A549 (cell line): ENCODE measurements around the gene LZTFL1. TPM values are rescaled to one million over a fixed set of nuclear protein-coding genes. Genes with fewer than 3 reads are reported as not detected.

ENCODE experiments used
- ATAC-seq, 2 experiments: fragments of 200-7000 bp in 1 of 2; fragments of >200 bp in 1 of 2; cut with Nextera tagmentation in 1 of 2; cut with Tn5 transposase in 1 of 2; 3 replicates each; pipeline versions ENCODE4 v1.8.0 to v1.9.1; 2018 to 2020; ENCODE audit warnings: mild to moderate bottlenecking in 1 of 2, moderate library complexity in 1 of 2
- CTCF ChIA-PET: fragments of 300-600 bp; sonication (Branson Sonifier 250); formaldehyde crosslinking; extraction: SDS; loops from one replicate; lab custom pipeline; 2021; ENCODE audit warnings: antibody characterized with exemption, inconsistent platforms; lab: Yijun Ruan, JAX
- POLR2A ChIA-PET: fragments of 350-600 bp; formaldehyde crosslinking; extraction: SDS; loops from one replicate; lab custom pipeline; 2021; ENCODE audit warnings: antibody characterized with exemption, inconsistent platforms; lab: Yijun Ruan, JAX
- DNase-seq, 2 experiments: peaks; one replicate each; pipeline versions ENCODE4 v3.0.0 to v3.0.0-alpha.2; 2011 to 2016; ENCODE audit warnings: low read depth in 1 of 2, low spot score in 1 of 2
- FAIRE-seq: peaks from 2 replicates; lab custom pipeline; 2011; peaks lifted over from hg19 to GRCh38; lab: Jason Lieb, UNC
- H3K27ac ChIP-seq, 2 experiments: fragments of >200 bp; sonication (Bioruptor Twin); formaldehyde crosslinking; 3 replicates each; pipeline ENCODE4 v1.5.1; 2016 to 2017
- H3K4me1 ChIP-seq: fragments of >200 bp; sonication (Bioruptor Twin); formaldehyde crosslinking; 3 replicates; pipeline ENCODE4 v1.6.1; 2016
- H3K4me2 ChIP-seq: fragments of >200 bp; sonication (Bioruptor Twin); formaldehyde crosslinking; 3 replicates; pipeline ENCODE4 v1.6.1; 2016
- H3K4me3 ChIP-seq: fragments of >200 bp; sonication (Bioruptor Twin); formaldehyde crosslinking; 3 replicates; pipeline ENCODE4 v1.5.1; 2016
- H3K9me3 ChIP-seq: fragments of >200 bp; sonication (Bioruptor Twin); formaldehyde crosslinking; 3 replicates; pipeline ENCODE4 v1.6.1; 2016
- CBX2 ChIP-seq: fragments of 200-600 bp; sonication (generic); IDR thresholded peaks from 2 replicates; pipeline ENCODE4 v1.6.1; 2016; ENCODE audit warnings: low read depth, mild to moderate bottlenecking, borderline replicate concordance
- CBX8 ChIP-seq: fragments of 200-600 bp; sonication (generic); IDR thresholded peaks from 2 replicates; pipeline ENCODE4 v1.6.1; 2016
- EP300 ChIP-seq, 2 experiments: fragments of >200 bp; sonication (Bioruptor Twin); formaldehyde crosslinking; IDR thresholded peaks; 2 replicates in 1 of 2; 3 replicates in 1 of 2; pipeline ENCODE4 v1.6.1; 2016 to 2017
- FOSL2 ChIP-seq, 2 experiments: fragments of 450-650 bp in 1 of 2; fragments of >200 bp in 1 of 2; sonication (Bioruptor Twin) in 1 of 2; formaldehyde crosslinking; IDR thresholded peaks; 2 replicates each; pipeline versions ENCODE4 v1.5.0 to v1.6.1; 2016 to 2020; ENCODE audit warnings: mild to moderate bottlenecking in 1 of 2, moderate library complexity in 1 of 2
- HEYL ChIP-seq: fragments of 250-450 bp; sonication (Bioruptor Pico); IDR thresholded peaks from 2 replicates; pipeline ENCODE4 v1.8.0; 2021; ENCODE audit warnings: mild to moderate bottlenecking, moderate library complexity
- HOXA7 ChIP-seq: fragments of 250-450 bp; sonication (Bioruptor Pico); IDR thresholded peaks from 2 replicates; pipeline ENCODE4 v1.5.0; 2020; ENCODE audit warnings: mild to moderate bottlenecking, moderate library complexity
- HOXB13 ChIP-seq: fragments of 250-450 bp; sonication (Bioruptor Pico); IDR thresholded peaks from 2 replicates; pipeline ENCODE4 v1.5.0; 2020; ENCODE audit warnings: low read depth, mild to moderate bottlenecking, moderate library complexity
- JUN ChIP-seq, 2 experiments: fragments of >200 bp; sonication (Bioruptor Twin); formaldehyde crosslinking; IDR thresholded peaks; 2 replicates in 1 of 2; 3 replicates in 1 of 2; pipeline ENCODE4 v1.6.1; 2016 to 2017
- MAZ ChIP-seq: fragments of 150-350 bp; IDR thresholded peaks from 2 replicates; pipeline ENCODE4 v1.6.1; 2014; ENCODE audit warnings: antibody characterized with exemption, low read depth, low read length, borderline replicate concordance
- NPAS2 ChIP-seq: fragments of 250-450 bp; sonication (Bioruptor Pico); IDR thresholded peaks from 2 replicates; pipeline ENCODE4 v1.8.0; 2022; ENCODE audit warnings: mild to moderate bottlenecking, moderate library complexity, borderline replicate concordance
- NR3C1 ChIP-seq: fragments of >200 bp; sonication (Bioruptor Twin); formaldehyde crosslinking; IDR thresholded peaks from 3 replicates; pipeline ENCODE4 v1.6.1; 2017
- PHF8 ChIP-seq: fragments of 200-600 bp; sonication (generic); IDR thresholded peaks from 2 replicates; pipeline ENCODE4 v1.6.1; 2016; ENCODE audit warnings: low read depth, mild to moderate bottlenecking, antibody characterized with exemption, moderate library complexity, borderline replicate concordance
- POLR2A ChIP-seq: IDR thresholded peaks from 2 replicates; pipeline ENCODE4 v1.6.1; 2012; ENCODE audit warnings: mild to moderate bottlenecking, low read length
- POLR2AphosphoS2 ChIP-seq: conservative IDR thresholded peaks from 2 replicates; pipeline ENCODE4 v1.6.1; 2012; ENCODE audit warnings: low read length, improper control_type of control experiment, inconsistent platforms
- RARB ChIP-seq: fragments of 250-450 bp; sonication (Bioruptor Pico); IDR thresholded peaks from 2 replicates; pipeline ENCODE4 v1.8.0; 2021; ENCODE audit warnings: mild to moderate bottlenecking, moderate library complexity
- RFX5 ChIP-seq: fragments of 450-650 bp; IDR thresholded peaks from 2 replicates; pipeline ENCODE4 v1.7.1; 2014; ENCODE audit warnings: antibody characterized with exemption, mild to moderate bottlenecking, moderate library complexity
- RNF2 ChIP-seq: fragments of 200-600 bp; sonication (generic); IDR thresholded peaks from 2 replicates; pipeline ENCODE4 v1.6.1; 2016; ENCODE audit warnings: low read depth, mild to moderate bottlenecking, antibody characterized with exemption, moderate library complexity, borderline replicate concordance
- TP53 ChIP-seq: fragments of 250-450 bp; sonication (Bioruptor Pico); IDR thresholded peaks from 2 replicates; pipeline ENCODE4 v1.5.0; 2021; ENCODE audit warnings: mild to moderate bottlenecking, moderate library complexity
- ZC3H11A ChIP-seq: fragments of 450-650 bp; IDR thresholded peaks from 2 replicates; pipeline ENCODE4 v1.6.1; 2014; ENCODE audit warnings: antibody characterized with exemption, mild to moderate bottlenecking
- WGBS: methylation state at CpG from one replicate; pipeline ENCODE4 v1.1.6; 2017; ENCODE audit errors: missing lambda C conversion rate; 5-methylcytosine and 5-hydroxymethylcytosine counted together
- polyA plus RNA-seq, 4 experiments: library from polyadenylated mRNA; depleted of rRNA in 3 of 4; stranded (reverse); fragments of >200 nt; fragmentation: RNase III in 1 of 4; extraction: RNeasy Plus Mini Kit Qiagen cat#74134 plus additional on column Dnase treatment in 1 of 4; gene quantifications; 2 replicates in 3 of 4; 3 replicates in 1 of 4; pipeline ENCODE4 v1.2.3, GENCODE V29; 2011 to 2017
- TF ChIP-seq, protein P1 (sequence below): fragments of >200 bp; sonication (Bioruptor Twin); formaldehyde crosslinking; IDR thresholded peaks from 3 replicates; pipeline ENCODE4 v1.6.1; 2016
- TF ChIP-seq, protein P2 (sequence below): fragments of >200 bp; sonication (Bioruptor Twin); formaldehyde crosslinking; IDR thresholded peaks from 3 replicates; pipeline ENCODE4 v1.5.1; 2016
- TF ChIP-seq, protein P3 (sequence below): fragments of 250-450 bp; sonication (Bioruptor Pico); IDR thresholded peaks from 2 replicates; pipeline ENCODE4 v1.5.0; 2021; ENCODE audit warnings: mild to moderate bottlenecking, moderate library complexity, borderline replicate concordance
- TF ChIP-seq, protein P4 (sequence below): IDR thresholded peaks from 2 replicates; pipeline ENCODE4 v1.6.1; 2012
- TF ChIP-seq, protein P5 (sequence below): IDR thresholded peaks from 2 replicates; pipeline ENCODE4 v1.6.1; 2012; ENCODE audit warnings: low read depth, borderline replicate concordance
- TF ChIP-seq, protein P6 (sequence below): IDR thresholded peaks from 2 replicates; pipeline ENCODE4 v1.6.1; 2012

Gene LZTFL1
- polyA plus RNA-seq, 2 of the 4 experiments (the other 2 are of a cell fraction): 10.8 to 25.0 TPM

DNA sequence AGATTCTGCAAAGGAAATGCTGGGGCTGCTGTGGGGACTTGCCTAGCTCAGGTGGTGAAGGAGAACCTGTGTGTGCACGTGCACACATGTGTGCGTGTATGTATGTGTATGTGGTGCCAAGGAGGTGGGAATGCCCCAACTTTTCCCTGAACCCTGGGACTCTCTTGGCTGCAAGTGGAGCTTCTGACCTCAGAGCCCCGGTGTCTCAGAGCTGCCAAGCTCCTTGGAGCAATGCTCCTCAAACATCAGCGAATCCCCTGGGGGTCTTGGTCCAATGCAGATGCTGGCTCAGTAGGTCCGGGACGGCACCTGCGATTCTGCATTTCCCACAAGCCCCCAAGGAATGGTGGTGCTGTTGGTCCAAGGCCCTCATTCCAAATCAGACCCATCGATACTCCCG lies 39.8 kb downstream of the LZTFL1 start (continued):
- no peak for TF ChIP-seq ZC3H11A
- TF ChIP-seq, protein P1, sequence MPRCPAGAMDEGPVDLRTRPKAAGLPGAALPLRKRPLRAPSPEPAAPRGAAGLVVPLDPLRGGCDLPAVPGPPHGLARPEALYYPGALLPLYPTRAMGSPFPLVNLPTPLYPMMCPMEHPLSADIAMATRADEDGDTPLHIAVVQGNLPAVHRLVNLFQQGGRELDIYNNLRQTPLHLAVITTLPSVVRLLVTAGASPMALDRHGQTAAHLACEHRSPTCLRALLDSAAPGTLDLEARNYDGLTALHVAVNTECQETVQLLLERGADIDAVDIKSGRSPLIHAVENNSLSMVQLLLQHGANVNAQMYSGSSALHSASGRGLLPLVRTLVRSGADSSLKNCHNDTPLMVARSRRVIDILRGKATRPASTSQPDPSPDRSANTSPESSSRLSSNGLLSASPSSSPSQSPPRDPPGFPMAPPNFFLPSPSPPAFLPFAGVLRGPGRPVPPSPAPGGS: no peak
- no peak for TF ChIP-seq CBX2
- TF ChIP-seq NPAS2: no peak

DNA sequence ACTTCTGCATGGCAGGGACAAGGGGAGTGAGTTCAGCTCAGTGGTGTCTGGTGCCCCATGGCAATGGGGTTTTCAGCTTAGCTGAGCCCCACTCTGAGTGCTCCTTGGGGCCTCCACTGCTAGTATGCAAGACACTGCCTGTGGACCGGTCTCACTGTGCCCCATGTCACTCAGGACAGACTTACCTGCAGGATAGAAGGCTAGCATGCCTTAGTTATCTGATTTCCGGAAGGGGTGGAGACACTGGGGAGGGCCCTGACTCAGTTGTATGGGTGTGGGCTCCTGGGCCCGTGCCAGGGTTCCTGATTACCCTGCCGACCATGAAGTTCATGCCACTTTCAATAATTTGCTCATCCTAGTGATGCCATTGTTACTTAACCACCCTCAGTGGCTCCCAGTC lies 41.3 kb downstream of the LZTFL1 start:
- TF ChIP-seq RARB (CRISPR knock-in tag) (no peak), HOXA7 (CRISPR knock-in tag) (no peak), CBX8 (no peak), EP300 (IDR thresholded peaks at IDR 0.05) (no peak), POLR2A (no peak), RFX5 (no peak), ZC3H11A (no peak), PHF8 (no peak), HOXB13 (no peak), POLR2AphosphoS2 (no peak), MAZ (no peak), HEYL (no peak), JUN (IDR thresholded peaks at IDR 0.05) (no peak)
- TF ChIP-seq, protein P2, sequence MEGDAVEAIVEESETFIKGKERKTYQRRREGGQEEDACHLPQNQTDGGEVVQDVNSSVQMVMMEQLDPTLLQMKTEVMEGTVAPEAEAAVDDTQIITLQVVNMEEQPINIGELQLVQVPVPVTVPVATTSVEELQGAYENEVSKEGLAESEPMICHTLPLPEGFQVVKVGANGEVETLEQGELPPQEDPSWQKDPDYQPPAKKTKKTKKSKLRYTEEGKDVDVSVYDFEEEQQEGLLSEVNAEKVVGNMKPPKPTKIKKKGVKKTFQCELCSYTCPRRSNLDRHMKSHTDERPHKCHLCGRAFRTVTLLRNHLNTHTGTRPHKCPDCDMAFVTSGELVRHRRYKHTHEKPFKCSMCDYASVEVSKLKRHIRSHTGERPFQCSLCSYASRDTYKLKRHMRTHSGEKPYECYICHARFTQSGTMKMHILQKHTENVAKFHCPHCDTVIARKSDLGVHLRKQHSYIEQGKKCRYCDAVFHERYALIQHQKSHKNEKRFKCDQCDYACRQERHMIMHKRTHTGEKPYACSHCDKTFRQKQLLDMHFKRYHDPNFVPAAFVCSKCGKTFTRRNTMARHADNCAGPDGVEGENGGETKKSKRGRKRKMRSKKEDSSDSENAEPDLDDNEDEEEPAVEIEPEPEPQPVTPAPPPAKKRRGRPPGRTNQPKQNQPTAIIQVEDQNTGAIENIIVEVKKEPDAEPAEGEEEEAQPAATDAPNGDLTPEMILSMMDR: no peak
- TF ChIP-seq, protein P3, sequence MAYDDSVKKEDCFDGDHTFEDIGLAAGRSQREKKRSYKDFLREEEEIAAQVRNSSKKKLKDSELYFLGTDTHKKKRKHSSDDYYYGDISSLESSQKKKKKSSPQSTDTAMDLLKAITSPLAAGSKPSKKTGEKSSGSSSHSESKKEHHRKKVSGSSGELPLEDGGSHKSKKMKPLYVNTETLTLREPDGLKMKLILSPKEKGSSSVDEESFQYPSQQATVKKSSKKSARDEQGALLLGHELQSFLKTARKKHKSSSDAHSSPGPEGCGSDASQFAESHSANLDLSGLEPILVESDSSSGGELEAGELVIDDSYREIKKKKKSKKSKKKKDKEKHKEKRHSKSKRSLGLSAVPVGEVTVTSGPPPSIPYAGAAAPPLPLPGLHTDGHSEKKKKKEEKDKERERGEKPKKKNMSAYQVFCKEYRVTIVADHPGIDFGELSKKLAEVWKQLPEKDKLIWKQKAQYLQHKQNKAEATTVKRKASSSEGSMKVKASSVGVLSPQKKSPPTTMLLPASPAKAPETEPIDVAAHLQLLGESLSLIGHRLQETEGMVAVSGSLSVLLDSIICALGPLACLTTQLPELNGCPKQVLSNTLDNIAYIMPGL (CRISPR knock-in tag): no peak
- TF ChIP-seq, protein P4, sequence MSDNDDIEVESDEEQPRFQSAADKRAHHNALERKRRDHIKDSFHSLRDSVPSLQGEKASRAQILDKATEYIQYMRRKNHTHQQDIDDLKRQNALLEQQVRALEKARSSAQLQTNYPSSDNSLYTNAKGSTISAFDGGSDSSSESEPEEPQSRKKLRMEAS: no peak
- TF ChIP-seq, protein P5, sequence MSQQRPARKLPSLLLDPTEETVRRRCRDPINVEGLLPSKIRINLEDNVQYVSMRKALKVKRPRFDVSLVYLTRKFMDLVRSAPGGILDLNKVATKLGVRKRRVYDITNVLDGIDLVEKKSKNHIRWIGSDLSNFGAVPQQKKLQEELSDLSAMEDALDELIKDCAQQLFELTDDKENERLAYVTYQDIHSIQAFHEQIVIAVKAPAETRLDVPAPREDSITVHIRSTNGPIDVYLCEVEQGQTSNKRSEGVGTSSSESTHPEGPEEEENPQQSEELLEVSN: no peak
- TF ChIP-seq, all 56 proteins: peak for 0
- peaks cover 9% of the 10 kb centered on the region; the same call in 2 of the 3 replicates for H3K4me1 ChIP-seq
- FAIRE-seq (no peak), ATAC-seq (no peak), DNase-seq (no peak)
- H3K4me3 ChIP-seq: no peak overlapping the region
- no peak overlapping the region for H3K4me2 ChIP-seq
- no peak overlapping the region for H3K27ac ChIP-seq
- POLR2A ChIA-PET: no interaction called here
- CTCF ChIA-PET: interaction anchor here (1.3 kb wide), 1 partner anchor 19 kb away, joined by 3 read pairs; no protein-coding TSS in a partner anchor
- H3K9me3 ChIP-seq: no peaks in the 10 kb centered on the region
- 37% methylated on average over 3 of the region's 4 CpGs for WGBS

DNA sequence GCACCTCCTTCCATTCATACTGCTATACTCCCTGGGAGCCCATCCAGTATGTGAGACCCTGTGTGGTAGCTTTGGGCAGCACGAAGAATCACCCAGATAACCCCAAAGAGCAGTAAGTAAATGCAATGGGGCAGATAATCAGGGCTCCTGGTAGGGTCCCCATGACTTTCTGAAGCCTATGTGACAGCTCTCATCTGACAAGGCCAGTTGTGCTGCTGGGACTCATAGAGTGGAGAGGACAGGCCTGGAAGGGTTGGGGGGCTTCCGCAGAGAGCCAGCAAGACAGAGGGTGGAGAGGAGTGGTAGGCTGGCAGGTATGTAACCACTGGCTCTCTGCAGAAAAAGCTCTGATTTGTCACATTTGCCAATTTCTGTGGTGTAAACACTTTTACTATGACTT lies 42.3 kb downstream of the LZTFL1 start:
- POLR2A ChIA-PET: no interaction called here
- no peak for TF ChIP-seq RNF2
- no peak for TF ChIP-seq NR3C1
- no peak for TF ChIP-seq EP300 (IDR thresholded peaks at IDR 0.05)
- no peak for TF ChIP-seq TP53 (CRISPR knock-in tag)
- TF ChIP-seq FOSL2 (IDR thresholded peaks at IDR 0.05): no peak
- no peak for TF ChIP-seq FOSL2 (CRISPR knock-in tag; IDR thresholded peaks at IDR 0.05)
- TF ChIP-seq, protein P3 (CRISPR knock-in tag): no peak
- TF ChIP-seq HOXB13: no peak
- TF ChIP-seq, protein P6, sequence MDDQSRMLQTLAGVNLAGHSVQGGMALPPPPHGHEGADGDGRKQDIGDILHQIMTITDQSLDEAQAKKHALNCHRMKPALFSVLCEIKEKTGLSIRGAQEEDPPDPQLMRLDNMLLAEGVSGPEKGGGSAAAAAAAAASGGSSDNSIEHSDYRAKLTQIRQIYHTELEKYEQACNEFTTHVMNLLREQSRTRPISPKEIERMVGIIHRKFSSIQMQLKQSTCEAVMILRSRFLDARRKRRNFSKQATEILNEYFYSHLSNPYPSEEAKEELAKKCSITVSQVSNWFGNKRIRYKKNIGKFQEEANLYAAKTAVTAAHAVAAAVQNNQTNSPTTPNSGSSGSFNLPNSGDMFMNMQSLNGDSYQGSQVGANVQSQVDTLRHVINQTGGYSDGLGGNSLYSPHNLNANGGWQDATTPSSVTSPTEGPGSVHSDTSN: no peak
- no peak for TF ChIP-seq ZC3H11A
- TF ChIP-seq RFX5: no peak
- TF ChIP-seq, protein P1: no peak
- no peak for TF ChIP-seq POLR2AphosphoS2

More for the DNA sequence above, 42.3 kb downstream of the LZTFL1 start:
- Histone ChIP-seq H3K4me1 (peaks cover 9% of the 10 kb centered on the region; the same call in 2 of the 3 replicates), H3K27ac (no peak overlapping the region), H3K4me2 (no peak overlapping the region), H3K4me3 (no peak overlapping the region), H3K9me3 (no peaks in the 10 kb centered on the region)
- CTCF ChIA-PET: interaction anchor here (0.7 to 1.0 kb wide), 2 partner anchors 38 to 168 kb away, joined by 3 read pairs; no protein-coding TSS in a partner anchor
- no peak for FAIRE-seq
- WGBS: 56% methylated on average over 2 of the region's 2 CpGs
- no peak for DNase-seq
- no peak for ATAC-seq
